Peyer's patch (tissue), 4 donors: Measurements from ENCODE around the gene TGFB1.

ENCODE experiments used
- POLR2A ChIP-seq, 2 donors: fragments of 450-650 bp; IDR thresholded peaks; one replicate each; pipeline ENCODE4 v1.5.1; 2017; ENCODE audit warnings: antibody characterized with exemption in 2 of 2, mild to moderate bottlenecking in 2 of 2, moderate library complexity in 2 of 2
- TF ChIP-seq, protein P1 (sequence below), 6 experiments: fragments of 450-650 bp in 4 of 6; fragments of 200-600 bp in 2 of 6; sonication (generic) in 1 of 6; IDR thresholded peaks; one replicate each; pipeline ENCODE4 v1.5.1; 2017 to 2019; ENCODE audit warnings: antibody characterized with exemption in 6 of 6, mild to moderate bottlenecking in 3 of 6, moderate library complexity in 1 of 6

- TF ChIP-seq, protein P1, sequence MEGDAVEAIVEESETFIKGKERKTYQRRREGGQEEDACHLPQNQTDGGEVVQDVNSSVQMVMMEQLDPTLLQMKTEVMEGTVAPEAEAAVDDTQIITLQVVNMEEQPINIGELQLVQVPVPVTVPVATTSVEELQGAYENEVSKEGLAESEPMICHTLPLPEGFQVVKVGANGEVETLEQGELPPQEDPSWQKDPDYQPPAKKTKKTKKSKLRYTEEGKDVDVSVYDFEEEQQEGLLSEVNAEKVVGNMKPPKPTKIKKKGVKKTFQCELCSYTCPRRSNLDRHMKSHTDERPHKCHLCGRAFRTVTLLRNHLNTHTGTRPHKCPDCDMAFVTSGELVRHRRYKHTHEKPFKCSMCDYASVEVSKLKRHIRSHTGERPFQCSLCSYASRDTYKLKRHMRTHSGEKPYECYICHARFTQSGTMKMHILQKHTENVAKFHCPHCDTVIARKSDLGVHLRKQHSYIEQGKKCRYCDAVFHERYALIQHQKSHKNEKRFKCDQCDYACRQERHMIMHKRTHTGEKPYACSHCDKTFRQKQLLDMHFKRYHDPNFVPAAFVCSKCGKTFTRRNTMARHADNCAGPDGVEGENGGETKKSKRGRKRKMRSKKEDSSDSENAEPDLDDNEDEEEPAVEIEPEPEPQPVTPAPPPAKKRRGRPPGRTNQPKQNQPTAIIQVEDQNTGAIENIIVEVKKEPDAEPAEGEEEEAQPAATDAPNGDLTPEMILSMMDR (IDR thresholded peaks at IDR 0.05) = no peak
- TF ChIP-seq POLR2A (IDR thresholded peaks at IDR 0.05) = no peak
These were observed 4.0 kb upstream of the TGFB1 start for GRCh38 chr19:41357746-41358145.
